Measurements from ENCODE around the gene ZFR. TPM values are rescaled to one million over a fixed set of nuclear protein-coding genes. Genes with fewer than 3 reads are reported as not detected.

ZFR gene
- polyA plus RNA-seq, 1 donor (not counting 4 experiments of a cell fraction or from before 2014, with no cell fraction given) = 58.7 TPM

DNA sequence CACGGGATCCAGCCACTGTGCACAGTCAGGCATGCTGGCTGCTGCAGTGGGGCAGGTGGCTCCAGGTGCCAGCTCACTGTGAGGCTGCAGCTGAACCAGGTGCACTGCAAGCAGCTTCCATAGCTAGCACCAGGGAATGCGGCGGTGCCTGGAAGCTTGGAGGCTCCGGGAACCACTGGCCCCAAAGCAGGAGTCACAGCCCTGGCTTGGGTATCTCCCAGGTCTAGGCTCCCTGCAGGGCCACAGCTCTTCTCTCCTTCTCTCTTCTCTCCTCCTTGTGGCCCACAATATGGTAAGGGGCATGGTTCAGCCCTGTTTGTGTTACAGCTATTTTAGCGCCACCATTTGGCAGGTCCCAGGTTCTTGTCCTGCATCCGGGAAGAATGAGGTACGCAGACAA lies 125.1 kb downstream of the ZFR start:
- H2AFZ ChIP-seq (ENCODE audit: control insufficient read depth, low read length) = no peak overlapping the region
- dilution Hi-C loops (cut with MboI; ENCODE audit: extremely low pct_ligation_motif_present, low sequenced_read_pairs) = no loop called here
- FAIRE-seq = no peak
- no peak overlapping the region for H3K27ac ChIP-seq (ENCODE audit: control insufficient read depth, insufficient read depth, low read length)
- no peak for DNase-seq (ENCODE audit: low read depth, low spot score)
- no peak overlapping the region for H3K4me2 ChIP-seq (ENCODE audit: control insufficient read depth, extremely low read depth, insufficient read depth, low read depth, low read length)
- peaks cover 5% of the 10 kb centered on the region for H3K9me3 ChIP-seq (ENCODE audit: control insufficient read depth, low read depth, low read length)
- H3K9ac ChIP-seq (ENCODE audit: control insufficient read depth, extremely low read depth, insufficient read depth, low read length) = no peak overlapping the region
- H3K79me2 ChIP-seq (ENCODE audit: control insufficient read depth, insufficient read depth, low read length) = no peaks in the 10 kb centered on the region
- H3K27me3 ChIP-seq (ENCODE audit: control insufficient read depth, extremely low read depth, insufficient read depth, low read length) = no peaks in the 10 kb centered on the region
- H3K36me3 ChIP-seq (ENCODE audit: control insufficient read depth in 2 of 2, extremely low read depth in 1 of 2, insufficient read depth in 2 of 2, low read length in 2 of 2) = no peaks in the 10 kb centered on the region
- H3K4me1 ChIP-seq (ENCODE audit: control insufficient read depth, extremely low read depth, insufficient read depth, low read length) = no peaks in the 10 kb centered on the region
- H3K4me3 ChIP-seq (ENCODE audit: control insufficient read depth in 2 of 3, extremely low read depth in 1 of 3, insufficient read depth in 2 of 3, low read depth in 1 of 3, low read length in 3 of 3) = no peak overlapping the region
- TF ChIP-seq EZH2 (IDR thresholded peaks at IDR 0.05; ENCODE audit: low read length) = no peak
- TF ChIP-seq, protein P1, sequence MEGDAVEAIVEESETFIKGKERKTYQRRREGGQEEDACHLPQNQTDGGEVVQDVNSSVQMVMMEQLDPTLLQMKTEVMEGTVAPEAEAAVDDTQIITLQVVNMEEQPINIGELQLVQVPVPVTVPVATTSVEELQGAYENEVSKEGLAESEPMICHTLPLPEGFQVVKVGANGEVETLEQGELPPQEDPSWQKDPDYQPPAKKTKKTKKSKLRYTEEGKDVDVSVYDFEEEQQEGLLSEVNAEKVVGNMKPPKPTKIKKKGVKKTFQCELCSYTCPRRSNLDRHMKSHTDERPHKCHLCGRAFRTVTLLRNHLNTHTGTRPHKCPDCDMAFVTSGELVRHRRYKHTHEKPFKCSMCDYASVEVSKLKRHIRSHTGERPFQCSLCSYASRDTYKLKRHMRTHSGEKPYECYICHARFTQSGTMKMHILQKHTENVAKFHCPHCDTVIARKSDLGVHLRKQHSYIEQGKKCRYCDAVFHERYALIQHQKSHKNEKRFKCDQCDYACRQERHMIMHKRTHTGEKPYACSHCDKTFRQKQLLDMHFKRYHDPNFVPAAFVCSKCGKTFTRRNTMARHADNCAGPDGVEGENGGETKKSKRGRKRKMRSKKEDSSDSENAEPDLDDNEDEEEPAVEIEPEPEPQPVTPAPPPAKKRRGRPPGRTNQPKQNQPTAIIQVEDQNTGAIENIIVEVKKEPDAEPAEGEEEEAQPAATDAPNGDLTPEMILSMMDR (optimal IDR thresholded peaks at IDR 0.05 in 1 of 3, IDR thresholded peaks at IDR 0.05 in 1 of 3, conservative IDR thresholded peaks at IDR 0.05 in 1 of 3; ENCODE audit: extremely low read depth in 1 of 3, insufficient read depth in 2 of 3, low read length in 3 of 3) = no peak
- H4K20me1 ChIP-seq (ENCODE audit: control insufficient read depth, extremely low read depth, insufficient read depth, low read length) = no peaks in the 10 kb centered on the region
- H3K9me1 ChIP-seq (ENCODE audit: control insufficient read depth, extremely low read depth, insufficient read depth, low read length) = no peaks in the 10 kb centered on the region

DNA sequence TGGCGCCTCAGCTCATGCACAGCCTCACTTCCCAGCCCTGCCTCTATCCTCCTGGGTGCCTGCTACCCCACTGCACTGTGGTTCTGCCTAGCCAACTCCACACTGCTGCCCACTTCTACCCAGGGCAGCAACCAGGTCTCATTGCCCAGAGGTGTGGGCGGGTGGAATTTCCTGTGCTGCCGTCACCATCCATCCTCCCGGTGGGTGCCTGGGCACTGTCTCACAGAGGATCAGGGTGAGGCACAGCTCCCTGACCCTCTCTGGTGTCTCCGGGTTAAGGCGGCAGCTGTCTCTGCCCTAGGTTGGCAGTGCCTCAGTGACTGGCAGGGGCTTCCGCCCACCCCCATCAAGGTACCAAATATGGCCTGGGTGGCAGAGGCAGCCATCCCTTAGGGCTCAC lies 127.5 kb downstream of the ZFR start:
- FAIRE-seq = no peak
- Histone ChIP-seq H2AFZ (ENCODE audit: control insufficient read depth, low read length) (no peak overlapping the region), H3K9ac (ENCODE audit: control insufficient read depth, extremely low read depth, insufficient read depth, low read length) (no peak overlapping the region), H3K9me3 (ENCODE audit: control insufficient read depth, low read depth, low read length) (peaks cover 4% of the 10 kb centered on the region), H3K4me2 (ENCODE audit: control insufficient read depth, extremely low read depth, insufficient read depth, low read depth, low read length) (no peak overlapping the region), H3K4me3 (ENCODE audit: control insufficient read depth in 2 of 3, extremely low read depth in 1 of 3, insufficient read depth in 2 of 3, low read depth in 1 of 3, low read length in 3 of 3) (no peak overlapping the region), H3K9me1 (ENCODE audit: control insufficient read depth, extremely low read depth, insufficient read depth, low read length) (no peaks in the 10 kb centered on the region), H3K36me3 (ENCODE audit: control insufficient read depth in 2 of 2, extremely low read depth in 1 of 2, insufficient read depth in 2 of 2, low read length in 2 of 2) (no peaks in the 10 kb centered on the region), H3K27ac (ENCODE audit: control insufficient read depth, insufficient read depth, low read length) (no peak overlapping the region), H3K4me1 (ENCODE audit: control insufficient read depth, extremely low read depth, insufficient read depth, low read length) (no peaks in the 10 kb centered on the region), H3K27me3 (ENCODE audit: control insufficient read depth, extremely low read depth, insufficient read depth, low read length) (no peaks in the 10 kb centered on the region), H3K79me2 (ENCODE audit: control insufficient read depth, insufficient read depth, low read length) (peaks cover 3% of the 10 kb centered on the region), H4K20me1 (ENCODE audit: control insufficient read depth, extremely low read depth, insufficient read depth, low read length) (no peaks in the 10 kb centered on the region)
- dilution Hi-C loops (cut with MboI; ENCODE audit: extremely low pct_ligation_motif_present, low sequenced_read_pairs) = no loop called here
- TF ChIP-seq EZH2 (IDR thresholded peaks at IDR 0.05; ENCODE audit: low read length) = no peak
- TF ChIP-seq, protein P1 (optimal IDR thresholded peaks at IDR 0.05 in 1 of 3, IDR thresholded peaks at IDR 0.05 in 1 of 3, conservative IDR thresholded peaks at IDR 0.05 in 1 of 3; ENCODE audit: extremely low read depth in 1 of 3, insufficient read depth in 2 of 3, low read length in 3 of 3) = no peak
- DNase-seq (ENCODE audit: low read depth, low spot score) = no peak

All from keratinocyte (primary cell).